Small intestine (tissue), 7 donors: Measurements from ENCODE around the gene FGF6. TPM values are rescaled to one million over a fixed set of nuclear protein-coding genes. Genes with fewer than 3 reads are reported as not detected.

ENCODE experiments used
- DNase-seq, 2 donors: peaks; one replicate each; pipeline versions ENCODE4 v3.0.0 to v3.0.0-alpha.2; 2013
- FAIRE-seq: peaks from 2 replicates; lab custom pipeline; 2012; peaks lifted over from hg19 to GRCh38; lab: Jason Lieb, UNC
- H3K27ac ChIP-seq, 3 donors: one replicate each; pipeline ENCODE4 v1.5.1; 2013; ENCODE audit warnings: low read length in 2 of 3, mild to moderate bottlenecking in 2 of 3, control low read depth in 1 of 3, inconsistent platforms in 1 of 3, low read depth in 1 of 3, moderate library complexity in 1 of 3
- H3K27me3 ChIP-seq, 3 donors: one replicate each; pipeline ENCODE4 v1.6.1; 2013; ENCODE audit warnings: low read length in 3 of 3, inconsistent platforms in 1 of 3; ENCODE audit not compliant: control insufficient read depth in 3 of 3, insufficient read depth in 3 of 3
- H3K36me3 ChIP-seq, 3 donors: one replicate each; pipeline ENCODE4 v1.6.1; 2013; ENCODE audit warnings: low read length in 3 of 3, inconsistent platforms in 1 of 3, low read depth in 1 of 3, mild to moderate bottlenecking in 1 of 3, moderate library complexity in 1 of 3; ENCODE audit not compliant: control insufficient read depth in 3 of 3, insufficient read depth in 2 of 3
- H3K4me1 ChIP-seq, 3 donors: one replicate each; pipeline ENCODE4 v1.6.1; 2013; ENCODE audit warnings: low read length in 2 of 3, inconsistent platforms in 1 of 3, low read depth in 1 of 3, mild to moderate bottlenecking in 1 of 3, moderate library complexity in 1 of 3; ENCODE audit not compliant: control insufficient read depth in 3 of 3, insufficient read depth in 2 of 3
- H3K4me3 ChIP-seq, 3 donors: one replicate each; pipeline ENCODE4 v1.5.1; 2013; ENCODE audit warnings: low read length in 3 of 3, control low read depth in 1 of 3, inconsistent platforms in 1 of 3, low read depth in 1 of 3, mild to moderate bottlenecking in 1 of 3, moderate library complexity in 1 of 3
- H3K9me3 ChIP-seq, 2 donors: one replicate each; pipeline ENCODE4 v1.6.1; 2013; ENCODE audit warnings: low read depth in 1 of 2, low read length in 1 of 2; ENCODE audit not compliant: control insufficient read depth in 2 of 2, insufficient read depth in 1 of 2
- WGBS, 3 donors: extraction: QIAGEN DNeasy Blood & Tissue Kit; methylation state at CpG; one replicate each; pipeline ENCODE4 v1.1.7; 2013; 5-methylcytosine and 5-hydroxymethylcytosine counted together
- polyA plus RNA-seq, 4 donors: library from polyadenylated mRNA; stranded (reverse) in 3 of 4; unstranded in 1 of 4; fragments of 200-250 nt in 3 of 4; fragments of 120-200 nt in 1 of 4; gene quantifications; one replicate each; pipeline versions ENCODE4 v1.2.1 to v1.2.3, GENCODE V29; 2013
- donor health status: healthy with polysubstance abuse.
- donor health status: control.
- donor health status: control.
- donor health status: Bipolar disorder and iron deficiency.
- donor health status: healthy.

The FGF6 gene
- polyA plus RNA-seq, 4 donors: 0.12 TPM; not detected in 3

DNA sequence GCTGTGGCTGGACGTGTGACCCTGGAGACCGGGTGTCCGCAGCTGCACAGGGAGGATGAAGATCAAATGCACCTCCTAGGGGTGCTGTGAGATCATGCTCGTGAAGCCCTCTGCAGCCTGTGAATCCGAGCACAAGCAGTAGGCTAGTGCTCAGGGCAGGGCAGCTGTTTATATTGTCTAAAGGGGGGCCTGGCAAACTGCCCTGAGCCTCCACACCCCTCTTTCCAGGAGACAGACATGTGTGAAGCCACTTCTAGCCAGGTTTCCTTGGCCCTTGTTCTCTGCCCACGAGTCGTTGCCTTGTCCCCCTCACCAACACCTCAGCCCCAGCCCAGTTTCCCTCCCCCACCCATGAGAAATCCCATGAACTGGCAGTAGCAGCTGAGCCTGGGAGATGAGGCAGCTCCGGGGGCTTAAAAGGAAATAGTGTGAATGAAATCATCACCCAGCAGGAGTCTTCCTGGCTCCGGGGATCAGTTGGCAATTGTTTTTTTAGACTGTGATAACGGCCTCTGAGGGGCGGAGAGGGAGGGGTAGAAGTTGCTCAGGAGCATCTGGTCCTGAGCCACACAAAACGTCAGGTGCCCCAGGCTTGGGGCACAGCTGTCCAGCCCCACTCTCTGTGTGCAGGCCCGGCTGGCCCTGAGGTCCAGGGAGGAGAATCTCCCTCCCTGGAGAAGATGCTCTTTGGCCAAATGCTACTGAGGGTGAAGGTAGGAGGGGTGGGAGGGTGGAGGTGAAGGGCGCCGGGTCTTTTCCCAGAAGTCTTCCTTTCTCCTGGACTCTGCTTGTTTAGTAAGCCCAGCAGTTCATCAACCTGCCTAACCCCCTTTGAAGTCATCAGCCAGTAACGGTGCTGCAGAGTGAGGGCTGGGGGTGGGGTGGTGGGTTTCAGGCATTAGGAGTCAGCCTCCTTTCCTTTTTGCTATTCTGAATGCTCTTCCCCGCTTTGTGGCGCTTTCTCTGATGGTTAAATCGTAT is 4.0 kb downstream of the FGF6 start:
- no peaks in the 10 kb centered on the region for H3K36me3 ChIP-seq
- 29 to 39% (median 37%) methylated on average over 18 to 19 of the region's 19 CpGs for WGBS, 3 donors
- no peak overlapping the region for H3K4me3 ChIP-seq
- peak in 1 of 2 donors; percentile 12 for DNase-seq
- H3K9me3 ChIP-seq: no peaks in the 10 kb centered on the region
- peaks cover 0 to 31% (median 2%) of the 10 kb centered on the region in 3 donors for H3K27me3 ChIP-seq
- H3K27ac ChIP-seq: no peak overlapping the region
- no peak for FAIRE-seq
- H3K4me1 ChIP-seq: peaks cover 0 to 3% (median 0%) of the 10 kb centered on the region in 3 donors

GRCh38 chr12:4440187-4440941 is 5.3 kb downstream of the FGF6 start:
- Histone ChIP-seq H3K27ac (no peak overlapping the region), H3K9me3 (peaks cover 0 to 2% of the 10 kb centered on the region in 2 donors), H3K4me1 (peaks cover 0 to 3% (median 0%) of the 10 kb centered on the region in 3 donors), H3K27me3 (peaks cover 0 to 31% (median 2%) of the 10 kb centered on the region in 3 donors), H3K36me3 (no peaks in the 10 kb centered on the region), H3K4me3 (no peak overlapping the region)
- 69 to 82% (median 80%) methylated on average over 5 of the region's 5 CpGs for WGBS, 3 donors
- DNase-seq: no peak
- FAIRE-seq: no peak

GRCh38 chr12:4439736-4440135 is 5.9 kb downstream of the FGF6 start:
- no peak for FAIRE-seq
- 66 to 76% (median 68%) methylated on average over 5 of the region's 5 CpGs for WGBS, 3 donors
- DNase-seq: no peak

GRCh38 chr12:4438834-4439596 is 6.6 kb downstream of the FGF6 start:
- FAIRE-seq (no peak), DNase-seq (no peak)
- H3K4me3 ChIP-seq: no peak overlapping the region
- H3K4me1 ChIP-seq: peaks cover 0 to 3% (median 0%) of the 10 kb centered on the region in 3 donors
- H3K9me3 ChIP-seq: peaks cover 0 to 2% of the 10 kb centered on the region in 2 donors
- 72 to 82% (median 78%) methylated on average over 14 of the region's 14 CpGs for WGBS, 3 donors
- H3K27ac ChIP-seq: no peak overlapping the region
- no peaks in the 10 kb centered on the region for H3K36me3 ChIP-seq
- H3K27me3 ChIP-seq: peaks cover 0 to 31% (median 2%) of the 10 kb centered on the region in 3 donors

More at GRCh38 chr12:4439736-4440135, 5.9 kb downstream of the FGF6 start:
- H3K4me3 ChIP-seq: no peak overlapping the region
- H3K27me3 ChIP-seq: peaks cover 0 to 31% (median 2%) of the 10 kb centered on the region in 3 donors
- H3K36me3 ChIP-seq: no peaks in the 10 kb centered on the region
- no peak overlapping the region for H3K27ac ChIP-seq
- H3K9me3 ChIP-seq: peaks cover 0 to 2% of the 10 kb centered on the region in 2 donors
- peaks cover 0 to 3% (median 0%) of the 10 kb centered on the region in 3 donors for H3K4me1 ChIP-seq

- Histone ChIP-seq H3K4me3 (no peak overlapping the region), H3K36me3 (no peaks in the 10 kb centered on the region), H3K4me1 (no peaks in the 10 kb centered on the region), H3K27me3 (peaks cover 0 to 8% (median 3%) of the 10 kb centered on the region in 3 donors), H3K27ac (no peak overlapping the region), H3K9me3 (peaks cover 0 to 2% of the 10 kb centered on the region in 2 donors)
- FAIRE-seq (no peak), DNase-seq (no peak)
- WGBS, 3 donors: 71 to 83% (median 75%) methylated on average over 6 of the region's 6 CpGs
Observed at GRCh38 chr12:4435537-4435936, 10.1 kb downstream of the FGF6 start.

DNA sequence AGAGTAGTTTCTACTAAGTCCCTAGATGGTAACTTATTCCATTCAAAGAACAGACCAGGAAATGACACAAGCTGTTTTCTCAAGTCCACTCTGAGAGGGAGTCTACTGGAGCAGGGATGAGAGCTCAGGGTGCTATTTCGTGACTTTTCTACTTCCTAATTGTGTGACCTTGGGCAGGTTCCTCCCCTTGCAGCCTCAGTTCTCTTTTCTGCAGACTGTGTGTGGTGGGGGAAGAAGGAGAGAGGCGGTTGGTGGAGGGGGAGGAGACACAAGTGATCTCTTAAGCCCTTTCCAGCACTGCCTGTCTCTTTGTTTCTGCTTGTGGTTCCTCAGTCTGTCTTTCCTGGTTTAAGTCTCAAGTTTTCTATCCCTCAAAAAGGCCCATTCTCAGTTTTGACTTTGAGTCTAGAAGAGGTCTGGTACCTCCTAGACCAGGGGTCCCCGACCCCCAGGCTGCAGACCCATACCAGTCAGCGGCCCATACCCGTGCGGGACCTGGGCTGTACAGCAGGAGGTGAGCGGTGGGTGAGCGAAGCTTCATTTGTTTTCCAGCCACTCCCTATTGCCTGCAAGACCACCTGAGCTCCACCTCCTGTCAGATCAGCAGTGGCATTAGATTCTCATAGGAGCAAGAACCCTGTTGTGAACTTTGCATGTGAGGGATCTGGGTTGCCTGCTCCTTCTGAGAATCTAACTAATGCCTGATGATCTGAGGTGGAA is 10.7 kb downstream of the FGF6 start:
- 84 to 88% (median 87%) methylated on average over 8 of the region's 8 CpGs for WGBS, 3 donors
- no peaks in the 10 kb centered on the region for H3K4me1 ChIP-seq

DNA sequence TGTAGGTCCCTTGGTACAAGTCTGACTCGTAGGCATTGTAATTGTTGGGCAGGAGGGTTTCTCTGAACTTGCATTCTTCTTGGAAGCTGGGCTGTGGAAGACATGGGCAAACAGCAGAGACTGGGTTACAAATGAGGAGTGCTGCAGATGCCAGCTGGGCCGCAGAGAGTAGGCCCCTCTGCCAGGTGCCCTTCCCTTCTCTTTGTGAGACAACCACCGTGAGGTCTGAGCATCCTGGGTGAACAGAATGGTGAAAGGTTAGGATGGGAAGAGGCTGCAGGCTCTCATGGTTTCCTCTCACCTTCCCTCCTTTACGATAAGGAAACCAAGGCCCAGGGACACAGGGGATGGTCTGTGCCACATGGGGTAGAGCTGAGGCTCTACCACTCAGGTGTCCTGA is 11.3 kb downstream of the FGF6 start:
- Histone ChIP-seq H3K36me3 (no peaks in the 10 kb centered on the region), H3K27me3 (peaks cover 0 to 3% (median 0%) of the 10 kb centered on the region in 3 donors), H3K4me3 (no peak overlapping the region), H3K4me1 (no peaks in the 10 kb centered on the region), H3K9me3 (peaks cover 0 to 2% of the 10 kb centered on the region in 2 donors), H3K27ac (no peak overlapping the region)
- no peak for DNase-seq
- WGBS, 3 donors: 75 to 89% (median 86%) methylated on average over 4 of the region's 4 CpGs
- no peak for FAIRE-seq

More for the DNA sequence above, 10.7 kb downstream of the FGF6 start:
- DNase-seq (no peak), FAIRE-seq (no peak)
- no peak overlapping the region for H3K4me3 ChIP-seq
- peaks cover 0 to 4% (median 3%) of the 10 kb centered on the region in 3 donors for H3K27me3 ChIP-seq
- no peaks in the 10 kb centered on the region for H3K36me3 ChIP-seq
- peaks cover 0 to 2% of the 10 kb centered on the region in 2 donors for H3K9me3 ChIP-seq
- H3K27ac ChIP-seq: no peak overlapping the region
